GM10266 (cell line): ENCODE measurements around the gene VAMP2.
A peak's percentile ranks its signal among the peaks of the same experiment; 100 is the strongest.

Experiments
- DNase-seq: peaks from one replicate; pipeline ENCODE4 v3.0.0; 2012; ENCODE audit errors: extremely low spot score
- TF ChIP-seq, protein P1 (sequence below): IDR thresholded peaks from 2 replicates; pipeline ENCODE4 v1.5.1; 2012; ENCODE audit warnings: mild to moderate bottlenecking, low read depth; ENCODE audit not compliant: control insufficient read depth, insufficient read depth; ENCODE audit errors: missing control alignments

Gene VAMP2

DNA sequence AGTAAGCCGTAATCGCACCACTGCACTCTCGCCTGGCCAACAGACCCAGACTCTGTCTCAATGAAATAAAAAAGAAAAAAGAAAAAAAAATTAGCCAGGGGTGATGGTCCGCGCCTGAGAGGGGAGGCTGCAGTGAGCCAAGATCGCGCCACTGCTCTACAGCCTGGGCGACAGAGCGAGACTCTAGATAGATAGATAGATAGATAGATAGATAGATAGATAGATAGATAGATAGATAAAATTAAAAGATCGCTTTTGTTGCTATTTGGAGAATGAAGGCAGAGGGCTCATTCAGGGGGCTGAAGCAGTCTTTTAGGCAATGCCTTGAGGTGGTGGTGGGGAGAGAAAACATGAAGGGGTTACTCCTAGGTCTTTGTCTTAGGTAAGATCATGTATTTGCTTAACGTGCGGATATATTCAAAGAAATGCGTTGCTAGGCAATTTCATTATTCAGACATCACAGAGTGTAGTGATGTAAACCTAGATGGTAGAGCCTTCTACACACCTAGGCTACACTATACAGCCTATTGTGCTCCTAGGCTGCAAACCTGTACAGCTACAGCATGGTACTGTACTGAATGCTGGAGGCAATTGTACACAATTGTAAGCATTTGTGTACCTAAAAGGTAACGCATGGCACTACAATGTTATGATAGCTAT, 34.5 kb downstream of the VAMP2 start:
- DNase-seq = no peak
- TF ChIP-seq, protein P1, sequence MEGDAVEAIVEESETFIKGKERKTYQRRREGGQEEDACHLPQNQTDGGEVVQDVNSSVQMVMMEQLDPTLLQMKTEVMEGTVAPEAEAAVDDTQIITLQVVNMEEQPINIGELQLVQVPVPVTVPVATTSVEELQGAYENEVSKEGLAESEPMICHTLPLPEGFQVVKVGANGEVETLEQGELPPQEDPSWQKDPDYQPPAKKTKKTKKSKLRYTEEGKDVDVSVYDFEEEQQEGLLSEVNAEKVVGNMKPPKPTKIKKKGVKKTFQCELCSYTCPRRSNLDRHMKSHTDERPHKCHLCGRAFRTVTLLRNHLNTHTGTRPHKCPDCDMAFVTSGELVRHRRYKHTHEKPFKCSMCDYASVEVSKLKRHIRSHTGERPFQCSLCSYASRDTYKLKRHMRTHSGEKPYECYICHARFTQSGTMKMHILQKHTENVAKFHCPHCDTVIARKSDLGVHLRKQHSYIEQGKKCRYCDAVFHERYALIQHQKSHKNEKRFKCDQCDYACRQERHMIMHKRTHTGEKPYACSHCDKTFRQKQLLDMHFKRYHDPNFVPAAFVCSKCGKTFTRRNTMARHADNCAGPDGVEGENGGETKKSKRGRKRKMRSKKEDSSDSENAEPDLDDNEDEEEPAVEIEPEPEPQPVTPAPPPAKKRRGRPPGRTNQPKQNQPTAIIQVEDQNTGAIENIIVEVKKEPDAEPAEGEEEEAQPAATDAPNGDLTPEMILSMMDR = no peak

DNA sequence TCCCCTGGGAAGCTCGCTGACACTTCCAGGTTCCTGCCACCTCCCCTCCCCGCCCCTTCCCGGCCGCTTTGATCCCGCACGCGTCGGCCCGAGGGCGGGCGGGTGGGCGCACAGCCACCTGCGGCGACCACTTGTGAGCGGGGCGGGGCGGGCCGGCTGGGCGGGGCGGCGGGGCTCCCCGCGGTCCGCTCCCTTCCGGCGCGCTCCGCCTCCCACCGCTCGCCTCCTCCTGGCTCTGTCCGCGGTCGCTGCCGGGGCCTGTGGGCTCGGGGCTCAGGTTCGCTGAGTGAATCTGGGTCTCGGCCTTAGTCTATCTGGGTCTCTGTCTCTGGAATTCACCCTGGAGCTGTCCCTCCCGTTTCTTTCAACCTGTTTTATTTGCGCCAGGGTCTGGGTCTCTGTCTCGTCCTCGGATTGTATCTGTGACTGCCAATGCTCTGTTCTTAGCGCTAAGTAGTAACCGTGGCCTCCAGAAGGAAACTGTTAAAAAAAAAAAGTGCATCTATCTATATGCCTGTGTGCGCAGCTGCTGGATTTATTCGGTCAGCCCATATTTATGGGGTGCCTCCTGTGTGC, 36.2 kb downstream of the VAMP2 start:
- TF ChIP-seq, protein P1 = no peak
- peak; percentile 83 for DNase-seq

DNA sequence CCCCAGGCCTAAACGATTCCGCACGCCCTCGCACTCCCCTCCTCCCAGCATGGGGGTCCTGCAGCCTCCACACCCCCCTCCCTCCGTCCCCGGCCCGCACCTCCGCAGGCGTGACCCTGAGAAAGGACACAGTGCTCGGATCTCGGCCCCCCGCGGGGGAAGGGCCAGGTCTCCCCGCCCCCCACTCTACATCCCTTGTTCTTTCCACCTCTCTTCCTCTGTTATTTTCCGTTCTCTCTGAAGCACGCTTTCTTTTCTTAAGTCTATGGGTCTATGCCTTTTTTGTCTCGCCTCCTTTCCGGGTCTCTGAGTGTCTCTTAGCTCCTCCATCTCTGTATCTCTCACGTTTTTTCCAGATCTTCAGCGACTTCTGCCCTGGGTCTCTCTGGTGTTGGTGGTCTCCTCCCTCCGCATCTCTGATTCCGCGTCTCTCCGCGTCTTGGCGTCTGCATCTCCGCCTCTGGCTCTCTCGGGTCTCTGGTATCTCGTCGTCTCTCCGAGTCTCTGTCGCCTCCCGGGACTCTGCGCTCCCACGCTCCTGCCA, 36.7 kb downstream of the VAMP2 start:
- peak; percentile 60 for DNase-seq
- TF ChIP-seq, protein P1 = no peak

DNA sequence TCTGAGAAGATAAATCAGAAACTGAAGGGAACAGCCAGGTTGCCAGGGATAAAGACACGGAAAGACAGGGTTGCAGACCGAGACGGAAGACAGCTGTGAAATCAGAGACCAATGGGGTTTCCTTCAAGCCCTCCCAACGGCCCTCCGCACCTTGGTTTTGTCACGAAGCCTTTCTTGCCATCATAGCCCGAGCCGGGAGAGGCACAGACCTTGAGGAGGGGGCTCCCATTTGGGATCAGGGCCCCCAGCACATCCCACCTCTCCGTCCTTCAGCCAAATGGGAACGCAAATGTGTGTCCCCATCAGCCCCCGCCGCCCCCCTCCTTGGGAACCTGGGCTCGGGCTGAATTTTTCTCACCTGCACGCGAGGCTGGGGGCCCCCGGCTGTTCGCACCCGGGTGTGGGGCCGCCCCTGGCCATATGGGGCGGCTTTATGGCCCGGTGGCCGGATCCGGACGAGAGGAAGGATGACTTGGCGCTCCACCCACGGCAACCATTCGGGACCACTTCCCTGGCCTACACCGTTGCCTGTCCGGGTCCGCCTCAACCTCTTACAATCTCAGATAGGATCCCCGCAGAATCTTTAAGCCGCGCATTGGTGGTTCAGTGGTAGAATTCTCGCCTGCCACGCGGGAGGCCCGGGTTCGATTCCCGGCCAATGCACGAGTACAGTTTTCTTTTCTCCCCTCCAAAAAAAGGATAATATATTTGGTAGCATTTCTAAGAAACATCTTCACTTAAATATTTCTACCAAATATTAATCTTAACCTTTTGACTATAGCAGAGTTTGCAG, 37.4 kb downstream of the VAMP2 start:
- TF ChIP-seq, protein P1 = no peak
- peak; percentile 86 for DNase-seq

DNA sequence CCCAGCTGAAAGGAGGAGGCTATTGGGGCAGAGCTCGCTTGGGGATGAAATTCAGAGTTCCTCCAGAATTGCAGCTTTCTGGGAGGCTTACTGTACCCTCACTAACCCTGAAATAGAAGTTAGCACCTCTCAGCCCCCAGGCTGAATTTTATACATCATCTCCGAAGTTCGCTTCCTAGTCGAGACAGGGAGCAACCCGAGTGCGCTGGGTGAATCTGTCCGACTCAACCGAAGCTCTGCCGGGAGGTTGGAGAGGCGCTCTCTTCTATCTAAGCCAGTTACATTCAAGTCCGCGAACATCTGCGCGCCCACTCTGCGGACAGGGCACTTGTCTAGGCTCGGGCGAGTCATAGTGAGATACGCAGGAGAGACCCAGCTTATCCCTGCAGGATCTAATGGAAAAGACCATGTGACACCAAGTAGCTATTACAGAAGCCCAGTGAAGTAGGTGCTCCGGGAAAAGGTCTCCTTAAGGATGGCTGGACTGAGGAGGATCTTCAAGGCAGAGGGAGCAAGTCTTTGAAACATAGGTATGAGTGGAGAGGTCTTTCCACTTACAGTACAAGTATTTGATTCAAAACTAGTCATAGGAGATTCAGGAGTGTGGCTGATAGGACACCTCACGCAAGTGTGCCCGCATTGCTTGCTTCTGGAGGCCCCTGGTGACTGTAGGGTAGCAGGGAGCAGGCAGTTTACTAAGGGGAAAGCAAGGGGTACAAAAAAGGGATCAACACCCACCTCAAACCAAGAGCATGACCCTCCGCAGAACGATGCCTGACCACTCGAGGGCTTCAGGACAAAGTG, 38.2 kb downstream of the VAMP2 start:
- no peak for DNase-seq
- TF ChIP-seq, protein P1 = no peak

DNA sequence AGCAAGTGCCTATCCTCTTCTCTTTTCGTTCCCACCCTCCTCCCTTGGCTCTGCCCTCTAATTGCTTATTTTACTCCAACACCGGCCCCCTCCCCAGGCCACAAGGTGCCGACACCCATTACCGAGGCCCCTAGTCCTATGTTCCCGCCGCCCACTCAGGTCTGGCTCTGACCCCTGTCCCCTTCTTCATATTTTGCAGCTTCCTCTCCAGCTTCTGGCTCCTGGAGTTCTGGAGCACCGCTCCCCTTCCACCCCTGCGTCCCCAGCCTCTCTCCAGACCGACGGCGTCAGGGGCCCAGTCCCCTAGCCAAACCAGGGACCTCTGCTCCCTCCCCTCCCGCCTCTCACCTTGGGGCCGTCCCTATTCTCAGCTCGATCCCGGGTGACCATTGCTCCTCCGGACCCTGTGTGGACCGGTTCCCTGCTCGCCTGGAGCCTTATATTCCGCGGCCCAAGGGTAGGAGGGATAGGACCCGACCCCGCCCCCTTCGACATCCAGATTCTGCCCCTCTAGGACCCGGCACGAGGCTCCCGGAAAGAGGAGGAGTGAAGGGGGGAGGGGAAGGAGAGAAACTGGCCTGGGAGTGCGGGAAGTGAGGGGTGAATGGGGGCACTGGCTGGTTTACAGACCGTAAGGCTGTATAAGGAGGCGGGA, 38.9 kb downstream of the VAMP2 start, which contains the start of gene HES7:
Gene HES7 (minus strand): TSS at position 412 of the 655 bp plus-strand sequence. CDS start 22 bp downstream, at position 390.
- TF ChIP-seq, protein P1 = no peak
- no peak for DNase-seq
